Measurements from ENCODE around the gene CPNE6.

- TF ChIP-seq CTCF (IDR thresholded peaks at IDR 0.05 in 4 of 5, conservative IDR thresholded peaks at IDR 0.05 in 1 of 5) (no peak), POLR2A (IDR thresholded peaks at IDR 0.05) (no peak)
These were observed 20.7 kb downstream of the CPNE6 start for GRCh38 chr14:24092110-24092504.
